PC-3 (cell line): ENCODE measurements around the gene LAD1.

Experiments
- CTCF ChIP-seq: fragments of 300-600 bp; sonication (generic); conservative IDR thresholded peaks from 2 replicates; pipeline ENCODE4 v1.5.1; 2017; ENCODE audit warnings: antibody characterized with exemption, low read depth, mild to moderate bottlenecking, low read length
- EZH2 ChIP-seq: fragments of 300-600 bp; sonication (generic); IDR thresholded peaks from one replicate; pipeline ENCODE4 v1.6.1; 2017; ENCODE audit warnings: antibody characterized with exemption, mild to moderate bottlenecking, low read length; ENCODE audit not compliant: unreplicated experiment

- no peak for TF ChIP-seq CTCF
- no peak for TF ChIP-seq EZH2
Observed at GRCh38 chr1:201363467-201363866, 35.7 kb downstream of the LAD1 start.
